B cell (primary cell): Measurements from ENCODE around the gene STIM1. TPM values are rescaled to one million over a fixed set of nuclear protein-coding genes. Genes with fewer than 3 reads are reported as not detected.

ENCODE experiments used
- ATAC-seq: fragments of 200-7000 bp; cut with Tn5 transposase; one replicate; pipeline ENCODE4 v1.10.0; 2021; ENCODE audit warnings: low read depth, mild to moderate bottlenecking, moderate number of reproducible peaks, moderate library complexity
- CTCF ChIA-PET: fragments of 350-600 bp; sonication (Branson Sonifier 250); formaldehyde crosslinking; loops from one replicate; lab custom pipeline; 2021; ENCODE audit warnings: antibody characterized with exemption, inconsistent platforms; lab: Charles Lee
- POLR2A ChIA-PET: fragments of 350-600 bp; sonication (Branson Sonifier 250); formaldehyde crosslinking; loops from one replicate; lab custom pipeline; 2021; ENCODE audit warnings: antibody characterized with exemption; lab: Charles Lee
- DNase-seq: peaks from one replicate; pipeline ENCODE4 v3.0.0; 2013
- H2AFZ ChIP-seq: 2 replicates; pipeline ENCODE4 v1.6.1; 2012; ENCODE audit warnings: mild to moderate bottlenecking, low read depth, low read length; ENCODE audit not compliant: insufficient read depth, poor library complexity, severe bottlenecking
- H3K27ac ChIP-seq, 2 donors: 1 replicate in 1 of 2; 2 replicates in 1 of 2; pipeline ENCODE4 v1.5.1; 2012 to 2013; ENCODE audit warnings: low read length in 2 of 2, mild to moderate bottlenecking in 2 of 2, moderate library complexity in 1 of 2
- H3K27me3 ChIP-seq, 4 experiments: fragments of 200-600 bp in 1 of 4; sonication (generic) in 1 of 4; replicated peaks in 1 of 4; 1 replicate in 2 of 4; 2 replicates in 2 of 4; pipeline versions ENCODE4 v1.6.1 to v1.7.0; 2013 to 2016; ENCODE audit warnings: low read length in 3 of 4, mild to moderate bottlenecking in 2 of 4, mixed read lengths in 1 of 4, moderate library complexity in 1 of 4; ENCODE audit not compliant: insufficient read depth in 4 of 4, control insufficient read depth in 3 of 4; ENCODE audit errors: control extremely low read depth in 1 of 4
- H3K36me3 ChIP-seq, 2 experiments: replicated peaks in 1 of 2; 1 replicate in 1 of 2; 2 replicates in 1 of 2; pipeline versions ENCODE4 v1.6.1 to v1.7.1; 2013; ENCODE audit warnings: low read length in 1 of 2; ENCODE audit not compliant: insufficient read depth in 2 of 2, control insufficient read depth in 1 of 2; ENCODE audit errors: control extremely low read depth in 1 of 2, extremely low read depth in 1 of 2
- H3K4me1 ChIP-seq, 2 donors: fragments of 200-600 bp in 1 of 2; sonication (generic) in 1 of 2; 1 replicate in 1 of 2; 2 replicates in 1 of 2; pipeline versions ENCODE4 v1.5.1 to v1.6.1; 2013 to 2017; ENCODE audit warnings: low read length in 2 of 2; ENCODE audit not compliant: control insufficient read depth in 2 of 2, insufficient read depth in 2 of 2
- H3K4me2 ChIP-seq: replicated peaks from 2 replicates; pipeline ENCODE3; 2012; ENCODE audit warnings: mild to moderate bottlenecking, low read depth, low read length; ENCODE audit not compliant: poor library complexity, severe bottlenecking
- H3K4me3 ChIP-seq, 5 experiments: fragments of 200-600 bp in 1 of 5; sonication (generic) in 1 of 5; 1 replicate in 3 of 5; 2 replicates in 2 of 5; pipeline versions ENCODE4 v1.5.1 to v1.7.0; 2011 to 2016; ENCODE audit warnings: low read length in 4 of 5, mild to moderate bottlenecking in 4 of 5, low read depth in 2 of 5, control low read depth in 1 of 5, moderate library complexity in 1 of 5; ENCODE audit not compliant: insufficient read depth in 1 of 5; ENCODE audit errors: control extremely low read depth in 1 of 5, extremely low read depth in 1 of 5
- H3K79me2 ChIP-seq: fragments of 200-600 bp; sonication (generic); one replicate; pipeline ENCODE4 v1.6.0; 2016; ENCODE audit warnings: low read length; ENCODE audit not compliant: control insufficient read depth, insufficient read depth
- H3K9ac ChIP-seq: fragments of 200-600 bp; sonication (generic); 2 replicates; pipeline ENCODE4 v1.6.1; 2017; ENCODE audit warnings: mild to moderate bottlenecking, low read length, moderate library complexity
- H3K9me3 ChIP-seq, 3 donors: one replicate each; pipeline versions ENCODE4 v1.6.1 to v1.7.1; 2013; ENCODE audit warnings: low read length in 2 of 3; ENCODE audit not compliant: control insufficient read depth in 2 of 3, insufficient read depth in 1 of 3; ENCODE audit errors: control extremely low read depth in 1 of 3
- H4K20me1 ChIP-seq: 2 replicates; pipeline ENCODE4 v1.6.0; 2012; ENCODE audit warnings: mild to moderate bottlenecking, low read length; ENCODE audit not compliant: insufficient read depth, control insufficient read depth, poor library complexity, severe bottlenecking
- H3K27ac Mint-ChIP-seq: one replicate; pipeline ENCODE4 v1.8.0; 2021; ENCODE audit warnings: mixed read lengths
- H3K27me3 Mint-ChIP-seq: one replicate; pipeline ENCODE4 v1.8.0; 2021; ENCODE audit warnings: mixed read lengths
- H3K4me1 Mint-ChIP-seq: one replicate; pipeline ENCODE4 v1.8.0; 2021; ENCODE audit warnings: mixed read lengths
- H3K4me3 Mint-ChIP-seq: one replicate; pipeline ENCODE4 v1.8.0; 2021; ENCODE audit warnings: mixed read lengths
- H3K9me3 Mint-ChIP-seq: one replicate; pipeline ENCODE4 v1.8.0; 2022; ENCODE audit warnings: mixed read lengths; ENCODE audit not compliant: insufficient read depth
- EZH2 ChIP-seq: IDR thresholded peaks from 2 replicates; pipeline ENCODE4 v1.6.1; 2012; ENCODE audit warnings: borderline replicate concordance, low read depth, mild to moderate bottlenecking, moderate library complexity, low read length; ENCODE audit not compliant: insufficient read depth, poor library complexity, severe bottlenecking
- WGBS: methylation state at CpG from one replicate; pipeline ENCODE4 v1.1.5; 2013; ENCODE audit warnings: missing lambda C conversion rate; ENCODE audit not compliant: insufficient coverage; 5-methylcytosine and 5-hydroxymethylcytosine counted together
- intact Hi-C: fragments of 100-400 bp; cut with micrococcal nuclease; formaldehyde crosslinking; loops from one replicate; pipeline ENCODE4 v1.10.0; 2022
- polyA plus RNA-seq: library from polyadenylated mRNA; depleted of rRNA; stranded (reverse); fragments of >200 nt; gene quantifications from 2 replicates; pipeline ENCODE4 v1.2.3, GENCODE V29; 2012
- total RNA-seq, 2 donors: library from RNA; stranded (reverse); fragments of 120-200 nt in 1 of 2; gene quantifications; 1 replicate in 1 of 2; 2 replicates in 1 of 2; pipeline versions ENCODE4 v1.2.3 to v1.2.4, GENCODE V29; 2013 to 2022
- TF ChIP-seq, protein P1 (sequence below): fragments of 200-600 bp; IDR thresholded peaks from one replicate; pipeline ENCODE4 v1.8.0; 2022; ENCODE audit warnings: antibody characterized with exemption, mild to moderate bottlenecking

Gene STIM1
- total and polyA plus RNA-seq, 2 donors (not counting 1 experiment from before 2014, with no cell fraction given) = 59.4 to 76.7 TPM

DNA sequence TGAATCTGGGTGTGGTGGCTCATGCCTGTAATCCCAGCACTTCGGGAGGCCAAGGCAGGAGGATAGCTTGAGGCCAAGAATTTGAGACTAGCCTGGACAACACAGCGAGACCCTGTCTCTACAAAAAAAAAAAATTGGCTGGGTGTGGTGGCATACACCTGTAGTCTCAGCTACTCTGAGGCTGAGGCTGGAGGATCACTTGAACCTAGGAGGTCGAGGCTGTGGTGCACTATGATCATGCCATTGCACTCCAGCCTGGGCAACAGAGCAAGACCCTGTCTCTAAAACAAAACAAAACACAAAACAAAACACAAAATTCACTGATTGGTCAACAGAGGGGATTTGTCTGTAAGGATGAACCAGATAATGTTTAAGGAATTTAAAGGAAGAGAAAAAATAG lies 113.7 kb downstream of the STIM1 start:
- Histone ChIP-seq H3K27ac (no peak overlapping the region), H3K4me2 (no peak overlapping the region), H4K20me1 (peaks cover 50% of the 10 kb centered on the region), H3K79me2 (peaks cover 72% of the 10 kb centered on the region), H3K4me3 (no peak overlapping the region), H3K27me3 (no peaks in the 10 kb centered on the region), H3K9ac (no peak overlapping the region), H3K9me3 (no peaks in the 10 kb centered on the region), H2AFZ (no peak overlapping the region), H3K36me3 (peaks cover 9 to 29% of the 10 kb centered on the region in 2 experiments), H3K4me1 (no peaks in the 10 kb centered on the region)
- Mint-ChIP-seq H3K27ac (no peak overlapping the region), H3K4me1 (peaks cover 22% of the 10 kb centered on the region), H3K27me3 (no peaks in the 10 kb centered on the region), H3K4me3 (no peak overlapping the region), H3K9me3 (no peaks in the 10 kb centered on the region)
- TF ChIP-seq, protein P1, sequence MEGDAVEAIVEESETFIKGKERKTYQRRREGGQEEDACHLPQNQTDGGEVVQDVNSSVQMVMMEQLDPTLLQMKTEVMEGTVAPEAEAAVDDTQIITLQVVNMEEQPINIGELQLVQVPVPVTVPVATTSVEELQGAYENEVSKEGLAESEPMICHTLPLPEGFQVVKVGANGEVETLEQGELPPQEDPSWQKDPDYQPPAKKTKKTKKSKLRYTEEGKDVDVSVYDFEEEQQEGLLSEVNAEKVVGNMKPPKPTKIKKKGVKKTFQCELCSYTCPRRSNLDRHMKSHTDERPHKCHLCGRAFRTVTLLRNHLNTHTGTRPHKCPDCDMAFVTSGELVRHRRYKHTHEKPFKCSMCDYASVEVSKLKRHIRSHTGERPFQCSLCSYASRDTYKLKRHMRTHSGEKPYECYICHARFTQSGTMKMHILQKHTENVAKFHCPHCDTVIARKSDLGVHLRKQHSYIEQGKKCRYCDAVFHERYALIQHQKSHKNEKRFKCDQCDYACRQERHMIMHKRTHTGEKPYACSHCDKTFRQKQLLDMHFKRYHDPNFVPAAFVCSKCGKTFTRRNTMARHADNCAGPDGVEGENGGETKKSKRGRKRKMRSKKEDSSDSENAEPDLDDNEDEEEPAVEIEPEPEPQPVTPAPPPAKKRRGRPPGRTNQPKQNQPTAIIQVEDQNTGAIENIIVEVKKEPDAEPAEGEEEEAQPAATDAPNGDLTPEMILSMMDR = no peak
- no peak for TF ChIP-seq EZH2
- CTCF ChIA-PET = interaction anchor here (0.6 to 5.1 kb wide), 4 partner anchors 10 to 120 kb away, joined by 3 to 35 read pairs (median 6); partner anchors contain the start of gene STIM1
- ATAC-seq (no peak), DNase-seq (no peak)
- intact Hi-C loops = no loop called here
- 100% methylated on average over 2 of the region's 3 CpGs for WGBS
- POLR2A ChIA-PET = no interaction called here

DNA sequence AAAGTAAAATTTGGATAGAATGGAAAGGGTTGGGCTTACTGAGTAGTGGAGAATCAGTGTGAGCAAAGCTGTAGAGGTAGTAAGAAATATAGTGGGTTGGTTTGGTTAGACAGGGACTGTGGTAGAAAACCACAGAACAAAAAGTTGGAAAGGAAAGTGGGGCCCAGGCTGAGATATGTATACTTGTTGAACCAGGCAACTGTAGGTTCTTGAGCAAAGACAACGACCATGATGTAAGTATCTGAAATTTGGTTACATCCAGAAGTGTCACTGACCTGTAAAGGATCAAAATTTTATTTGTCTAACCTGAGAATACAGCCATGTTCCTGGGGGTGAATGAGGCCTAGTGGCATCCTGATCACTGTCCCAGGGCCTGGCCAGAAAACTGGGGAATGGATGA lies 114.1 kb downstream of the STIM1 start:
- ATAC-seq = no peak
- H3K27me3 Mint-ChIP-seq = no peaks in the 10 kb centered on the region
- TF ChIP-seq EZH2 = no peak
- TF ChIP-seq, protein P1 = no peak
- peaks cover 72% of the 10 kb centered on the region for H3K79me2 ChIP-seq
- H3K4me3 ChIP-seq = no peak overlapping the region
- no peak overlapping the region for H3K9ac ChIP-seq
- no peak overlapping the region for H2AFZ ChIP-seq
- peak overlapping the region in 1 of 2 donors; percentile 1 for H3K27ac ChIP-seq
- H3K4me1 ChIP-seq = no peaks in the 10 kb centered on the region
- H3K36me3 ChIP-seq = peaks cover 9 to 29% of the 10 kb centered on the region in 2 experiments
- H3K27ac Mint-ChIP-seq = no peak overlapping the region
- intact Hi-C loops = no loop called here
- no peak for DNase-seq
- no peaks in the 10 kb centered on the region for H3K9me3 Mint-ChIP-seq
- no peak overlapping the region for H3K4me2 ChIP-seq
- H4K20me1 ChIP-seq = peaks cover 46% of the 10 kb centered on the region
- H3K4me1 Mint-ChIP-seq = peaks cover 23% of the 10 kb centered on the region
- no peaks in the 10 kb centered on the region for H3K9me3 ChIP-seq
- WGBS = 18% methylated on average over 1 of the region's 1 CpG
- H3K4me3 Mint-ChIP-seq = no peak overlapping the region
- no peaks in the 10 kb centered on the region for H3K27me3 ChIP-seq
- ChIA-PET CTCF (interaction anchor here (0.6 to 5.1 kb wide), 5 partner anchors 15 to 121 kb away, joined by 3 to 35 read pairs (median 4); partner anchors contain the start of gene STIM1), POLR2A (no interaction called here)
